Right lobe of liver (tissue), 6 donors: ENCODE measurements around the gene GDE1. TPM values are rescaled to one million over a fixed set of nuclear protein-coding genes. Genes with fewer than 3 reads are reported as not detected.

ENCODE experiments used
- ATAC-seq, 4 donors: fragments of 200-7000 bp; cut with Tn5 transposase; one replicate each; pipeline ENCODE4 v1.9.1; 2020; ENCODE audit warnings: mild to moderate bottlenecking in 4 of 4, moderate library complexity in 4 of 4
- DNase-seq, 3 donors: peaks; one replicate each; pipeline ENCODE4 v3.0.0-alpha.2; 2020
- H3K27ac ChIP-seq, 3 donors: fragments of 200-600 bp; one replicate each; pipeline ENCODE4 v1.8.0; 2022
- H3K27me3 ChIP-seq, 2 donors: fragments of 200-600 bp; one replicate each; pipeline ENCODE4 v1.8.0; 2022
- H3K36me3 ChIP-seq, 4 donors: fragments of 200-600 bp; sonication (generic) in 1 of 4; one replicate each; pipeline versions ENCODE4 v1.5.1 to v1.8.0; 2017 to 2022; ENCODE audit warnings: control low read depth in 1 of 4
- H3K4me1 ChIP-seq, 4 donors: fragments of 200-600 bp; sonication (generic) in 1 of 4; one replicate each; pipeline versions ENCODE4 v1.5.1 to v1.8.0; 2017 to 2022; ENCODE audit warnings: control low read depth in 1 of 4
- H3K4me3 ChIP-seq, 3 donors: fragments of 200-600 bp; one replicate each; pipeline ENCODE4 v1.8.0; 2022
- H3K9me3 ChIP-seq, 4 donors: fragments of 200-600 bp; sonication (generic) in 1 of 4; one replicate each; pipeline versions ENCODE4 v1.5.1 to v1.8.0; 2017 to 2022; ENCODE audit warnings: control low read depth in 1 of 4
- POLR2A ChIP-seq: fragments of 450-650 bp; IDR thresholded peaks from one replicate; pipeline ENCODE4 v1.6.1; 2017; ENCODE audit warnings: antibody characterized with exemption, mild to moderate bottlenecking
- WGBS: methylation state at CpG from one replicate; pipeline ENCODE4 v1.1.6; 2018; ENCODE audit warnings: low coverage, low lambda C conversion rate; ENCODE audit not compliant: insufficient coverage; ENCODE audit errors: missing lambda C conversion rate; 5-methylcytosine and 5-hydroxymethylcytosine counted together
- intact Hi-C, 2 donors: fragments of 100-400 bp; cut with DNase I; formaldehyde crosslinking; loops; one replicate each; pipeline versions ENCODE4 v1.11.2 to v1.14.1; 2022
- total RNA-seq, 6 experiments: library from RNA; depleted of rRNA in 2 of 6; stranded (reverse); fragments of >200 nt in 2 of 6; fragmentation: NEBNext Ultra II Directional in 3 of 6; extraction: Animal tissue kit (Norgen Biotek cat#: 25700) in 3 of 6; gene quantifications; one replicate each; pipeline versions ENCODE4 v1.1.0 to v1.2.4, GENCODE V29; 2016 to 2023
- TF ChIP-seq, protein P1 (sequence below), 4 donors: fragments of 200-600 bp in 3 of 4; fragments of 450-650 bp in 1 of 4; IDR thresholded peaks; one replicate each; pipeline versions ENCODE4 v1.5.1 to v1.8.0; 2016 to 2022; ENCODE audit warnings: antibody characterized with exemption in 4 of 4, mild to moderate bottlenecking in 2 of 4
- donor health status: DM: no; HTN: yes; CAD: no.
- donor health status: DM: no; HTN: no; CAD: no.
- donor health status: DM: no; HTN: no; CAD: no.
- donor health status: DM: no; HTN: yes; CAD: no.
- donor health status: DM: no; HTN: yes; CAD: no.

Gene GDE1
- total RNA-seq, 6 experiments from 2014 or later: 19.1 to 30.5 (median 21.1) TPM

DNA sequence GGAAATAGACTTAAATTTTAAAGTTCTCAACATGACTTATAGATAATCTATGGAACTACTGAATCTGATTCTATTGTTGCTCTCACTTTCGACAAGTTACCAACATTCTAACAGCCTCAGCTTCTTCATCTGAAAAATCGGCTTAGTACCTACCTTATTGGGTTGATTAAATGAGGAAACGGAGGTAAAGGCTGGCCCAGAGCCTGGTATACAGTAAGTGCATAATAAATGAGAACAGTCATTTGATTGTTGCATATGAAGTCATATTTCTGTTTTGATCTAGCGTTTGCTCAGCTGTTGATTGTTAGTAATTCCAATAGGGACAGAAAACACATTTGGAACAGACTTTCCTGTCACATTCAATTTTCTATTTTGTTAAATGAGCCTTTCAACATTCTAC lies 38.2 kb upstream of the GDE1 start:
- DNase-seq (no peak), ATAC-seq (no peak)
- 100% methylated on average over 4 of the region's 4 CpGs for WGBS
- Histone ChIP-seq H3K4me3 (no peak overlapping the region), H3K27ac (no peak overlapping the region), H3K9me3 (peaks cover 0 to 4% (median 0%) of the 10 kb centered on the region in 4 donors), H3K27me3 (no peaks in the 10 kb centered on the region), H3K4me1 (peaks cover 0 to 8% (median 3%) of the 10 kb centered on the region in 4 donors), H3K36me3 (peaks cover 0 to 5% (median under 1%) of the 10 kb centered on the region in 4 donors)
- TF ChIP-seq, protein P1, sequence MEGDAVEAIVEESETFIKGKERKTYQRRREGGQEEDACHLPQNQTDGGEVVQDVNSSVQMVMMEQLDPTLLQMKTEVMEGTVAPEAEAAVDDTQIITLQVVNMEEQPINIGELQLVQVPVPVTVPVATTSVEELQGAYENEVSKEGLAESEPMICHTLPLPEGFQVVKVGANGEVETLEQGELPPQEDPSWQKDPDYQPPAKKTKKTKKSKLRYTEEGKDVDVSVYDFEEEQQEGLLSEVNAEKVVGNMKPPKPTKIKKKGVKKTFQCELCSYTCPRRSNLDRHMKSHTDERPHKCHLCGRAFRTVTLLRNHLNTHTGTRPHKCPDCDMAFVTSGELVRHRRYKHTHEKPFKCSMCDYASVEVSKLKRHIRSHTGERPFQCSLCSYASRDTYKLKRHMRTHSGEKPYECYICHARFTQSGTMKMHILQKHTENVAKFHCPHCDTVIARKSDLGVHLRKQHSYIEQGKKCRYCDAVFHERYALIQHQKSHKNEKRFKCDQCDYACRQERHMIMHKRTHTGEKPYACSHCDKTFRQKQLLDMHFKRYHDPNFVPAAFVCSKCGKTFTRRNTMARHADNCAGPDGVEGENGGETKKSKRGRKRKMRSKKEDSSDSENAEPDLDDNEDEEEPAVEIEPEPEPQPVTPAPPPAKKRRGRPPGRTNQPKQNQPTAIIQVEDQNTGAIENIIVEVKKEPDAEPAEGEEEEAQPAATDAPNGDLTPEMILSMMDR (IDR thresholded peaks at IDR 0.05): no peak
- TF ChIP-seq POLR2A: no peak
- intact Hi-C loops: loop anchor here in 1 of 2 donors (5.0 kb wide), 1 partner anchor 327 kb away; no protein-coding TSS in a partner anchor

DNA sequence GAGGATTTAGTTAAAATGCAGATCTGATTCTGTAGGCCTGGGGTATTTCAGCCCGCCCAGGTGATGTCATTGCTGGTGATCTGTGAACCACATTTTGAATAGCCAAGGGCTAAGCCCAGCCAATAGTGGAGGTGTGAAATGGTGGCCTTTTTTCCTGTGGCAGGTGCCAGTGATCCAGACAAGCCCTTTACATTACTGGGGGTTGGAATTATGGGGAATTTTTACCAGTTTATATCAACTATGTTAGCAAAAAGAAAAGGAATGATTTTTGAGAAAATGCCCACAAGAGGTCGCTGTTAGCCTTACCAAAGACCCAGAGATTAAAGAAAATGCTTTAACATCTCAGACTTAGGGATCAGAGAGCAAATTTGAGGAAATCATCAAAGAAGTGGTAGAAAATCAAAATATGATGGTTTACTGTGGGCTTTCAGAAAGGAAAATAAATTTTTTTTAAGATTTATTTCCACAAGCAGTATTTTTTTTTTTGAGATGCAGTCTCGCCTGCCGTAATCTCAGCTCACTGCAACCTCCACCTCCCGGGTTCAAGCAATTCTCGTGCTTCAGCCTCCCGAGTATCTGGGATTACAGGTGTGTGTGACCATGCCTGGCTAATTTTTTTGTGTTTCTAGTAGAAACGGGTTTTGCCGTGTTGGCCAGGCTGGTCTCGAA lies 37.5 kb upstream of the GDE1 start:
- TF ChIP-seq POLR2A: no peak
- TF ChIP-seq, protein P1 (IDR thresholded peaks at IDR 0.05): peak; percentile 47 to 70 (median 68)
- Histone ChIP-seq H3K4me3 (no peak overlapping the region), H3K4me1 (peaks cover 0 to 11% (median 5%) of the 10 kb centered on the region in 4 donors), H3K9me3 (peaks cover 0 to 4% (median 0%) of the 10 kb centered on the region in 4 donors), H3K27ac (no peak overlapping the region), H3K36me3 (no peaks in the 10 kb centered on the region), H3K27me3 (no peaks in the 10 kb centered on the region)
- DNase-seq (no peak), ATAC-seq (no peak)
- 59% methylated on average over 10 of the region's 10 CpGs for WGBS
- intact Hi-C loops: no loop called here

DNA sequence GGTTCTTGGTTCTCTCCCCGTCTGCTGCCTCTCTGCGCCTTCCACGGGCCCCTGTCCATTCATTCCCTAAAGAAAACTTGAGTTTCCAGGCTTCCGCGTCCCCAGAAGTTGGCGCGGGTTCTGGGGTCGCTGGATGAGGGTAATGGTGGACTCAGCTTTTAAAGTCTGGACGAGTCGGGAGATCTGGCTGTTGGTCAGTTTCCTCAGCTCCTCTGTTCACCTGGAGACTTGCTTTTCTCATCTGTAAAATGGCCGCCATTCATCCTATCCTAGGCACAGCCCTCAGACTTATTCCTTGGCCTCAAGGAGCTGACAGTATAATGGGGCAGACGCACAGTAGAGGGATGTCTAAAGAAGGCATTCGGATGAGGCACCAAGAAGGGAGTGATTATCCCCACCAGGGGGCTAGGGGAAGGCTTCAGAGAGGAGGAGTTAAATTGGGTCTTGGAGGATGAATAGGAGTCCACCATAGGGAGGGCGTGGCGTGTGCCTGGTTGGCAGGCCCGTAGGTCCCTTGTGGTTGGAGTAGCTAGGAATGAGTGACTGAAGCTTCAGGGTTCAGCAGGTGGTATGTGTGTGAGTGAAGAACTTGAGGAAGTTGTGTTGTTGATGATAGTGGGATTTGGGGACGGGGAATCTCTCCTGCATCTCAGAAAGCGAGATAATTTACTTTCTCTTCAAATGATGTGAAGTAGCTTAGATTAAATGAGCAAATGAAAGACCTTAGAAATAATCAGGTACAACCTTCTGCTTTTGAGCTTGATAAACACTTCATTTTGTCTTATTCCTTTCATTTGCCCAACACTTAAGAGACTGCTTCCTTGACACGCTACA lies 34.3 kb upstream of the GDE1 start:
- TF ChIP-seq, protein P1 (IDR thresholded peaks at IDR 0.05): peak in 1 of 4 donors; percentile 4
- TF ChIP-seq POLR2A: no peak
- H3K4me1 ChIP-seq: peaks cover 0 to 11% (median 5%) of the 10 kb centered on the region in 4 donors
- H3K4me3 ChIP-seq: peak overlapping the region; percentile 71 to 90 (median 89)
- WGBS: 29% methylated on average over 18 of the region's 19 CpGs
- peak overlapping the region; percentile 72 to 78 (median 77) for H3K27ac ChIP-seq
- intact Hi-C loops: no loop called here
- H3K36me3 ChIP-seq: no peaks in the 10 kb centered on the region
- ATAC-seq (no peak), DNase-seq (no peak)
- H3K9me3 ChIP-seq: no peaks in the 10 kb centered on the region
- no peaks in the 10 kb centered on the region for H3K27me3 ChIP-seq

DNA sequence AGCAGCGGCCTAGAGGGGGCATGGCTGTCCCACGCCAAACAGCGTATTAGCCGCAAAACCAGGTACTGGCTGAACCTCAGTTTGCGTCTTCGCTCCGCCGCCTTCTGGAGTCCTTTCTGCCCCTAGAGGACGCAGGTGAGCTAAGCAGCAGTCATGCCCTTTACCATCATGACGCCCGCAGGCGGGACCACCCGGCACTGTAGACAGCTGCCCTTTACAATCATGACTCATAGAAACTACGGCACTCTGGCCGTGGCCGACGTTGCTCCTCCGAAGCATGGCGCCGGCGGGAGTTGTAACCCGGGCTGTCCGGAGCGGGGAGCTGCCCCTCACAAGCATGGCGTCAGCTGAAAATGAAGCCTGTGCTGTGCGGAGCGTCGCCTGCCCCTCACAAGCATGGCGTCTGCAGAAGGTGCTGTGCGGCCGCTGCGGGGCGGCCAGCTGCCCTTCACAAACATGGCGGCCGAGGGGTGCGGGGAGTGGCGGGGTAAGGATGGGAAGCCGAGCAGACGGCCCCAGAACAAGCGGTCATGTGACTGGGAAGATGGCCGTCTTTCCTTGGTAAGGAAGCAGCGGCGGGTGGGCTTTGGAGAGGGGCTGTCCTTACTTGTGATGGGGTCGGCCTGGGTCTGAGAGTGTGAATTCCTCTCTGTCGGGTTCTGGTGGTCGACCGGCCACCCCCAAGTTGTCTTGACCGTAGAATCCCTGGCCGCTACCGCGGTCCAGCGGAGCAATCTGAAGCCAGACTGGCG lies 33.5 kb upstream of the GDE1 start, which contains the start of gene VPS35L:
Gene VPS35L (plus strand): TSS at position 518 of the 752 bp plus-strand sequence. CDS start 27 bp downstream, at position 545.
- DNase-seq: peak; percentile 97
- WGBS: 2% methylated on average over 17 of the region's 53 CpGs
- TF ChIP-seq, protein P1 (IDR thresholded peaks at IDR 0.05): peak; percentile 64 to 81 (median 78)
- peak; percentile 62 for TF ChIP-seq POLR2A

More for the DNA sequence above, 33.5 kb upstream of the GDE1 start, which contains the start of gene VPS35L:
- intact Hi-C loops: no loop called here
- Histone ChIP-seq H3K36me3 (peaks cover 0 to 2% (median 0%) of the 10 kb centered on the region in 4 donors), H3K4me3 (peak within 1 kb of the TSS; percentile 71 to 90 (median 89)), H3K27me3 (no peaks in the 10 kb centered on the region), H3K4me1 (peaks cover 0 to 11% (median 5%) of the 10 kb centered on the region in 4 donors), H3K27ac (peak within 1 kb of the TSS; percentile 72 to 78 (median 77)), H3K9me3 (no peaks in the 10 kb centered on the region)
- ATAC-seq: peak; percentile 98 to 99 (median 98)
